ENCODE results near the gene ZEB2. TPM values are rescaled to one million over a fixed set of nuclear protein-coding genes. Genes with fewer than 3 reads are reported as not detected.

ZEB2 gene
- total and polyA plus RNA-seq, 2 of the 8 experiments (the other 6 are each of a cell fraction or from before 2014, with no cell fraction given): 0.38 TPM; not detected in 1

DNA sequence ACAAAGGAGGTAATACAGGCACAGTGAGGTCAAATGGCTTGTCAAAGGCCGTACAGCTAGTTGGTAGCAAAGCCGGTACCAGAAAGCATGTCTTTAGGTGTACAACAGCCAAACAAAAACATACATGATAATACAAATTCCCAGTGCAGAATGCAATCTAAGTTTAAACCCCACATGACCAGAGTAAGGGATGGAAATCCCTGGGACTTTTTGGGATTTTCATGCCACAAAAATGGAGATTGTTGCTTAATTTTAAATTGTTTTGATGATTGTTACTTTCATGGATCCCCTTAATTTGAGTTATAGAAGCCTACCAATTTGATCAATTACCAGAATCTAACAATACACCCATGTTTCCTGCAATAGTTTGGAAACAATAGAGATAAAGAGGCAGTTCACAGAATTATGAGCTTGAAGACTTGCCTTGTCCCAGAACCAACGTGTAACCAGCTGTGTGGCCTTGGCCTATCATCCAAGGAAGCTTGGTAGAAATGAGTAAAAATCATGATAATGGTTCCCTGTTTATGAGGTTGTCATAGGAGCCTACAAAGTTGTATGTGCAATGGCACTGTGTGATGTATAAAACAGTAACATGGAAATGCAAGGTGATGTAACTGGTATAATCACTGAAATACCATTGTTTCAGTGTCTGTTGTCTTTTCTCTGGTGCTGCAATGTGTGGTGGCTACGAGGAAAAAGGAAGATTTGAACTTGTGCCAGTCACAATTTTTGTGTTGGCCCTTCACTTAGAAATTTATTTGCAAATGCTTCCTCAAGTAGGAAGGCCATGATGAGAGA is 85.3 kb downstream of the ZEB2 start:
- H3K4me1 ChIP-seq (replicated peaks in 1 of 4; ENCODE audit: control insufficient read depth in 3 of 4, insufficient read depth in 4 of 4, low read length in 3 of 4): peaks cover 0 to 17% (median 6%) of the 10 kb centered on the region in 4 experiments; a peak in 4 of 7 replicates
- no peak overlapping the region for H3K27ac ChIP-seq (ENCODE audit: low read depth, low read length)
- H4K8ac ChIP-seq (ENCODE audit: extremely low read depth, insufficient read depth, low read length): no peak overlapping the region
- no peaks in the 10 kb centered on the region; a peak in 1 of 8 replicates for H3K36me3 ChIP-seq (ENCODE audit: control insufficient read depth in 2 of 4, insufficient read depth in 4 of 4, low read length in 3 of 4)
- no peak for DNase-seq (ENCODE audit: low read depth in 1 of 2, low spot score in 2 of 2)
- no peaks in the 10 kb centered on the region for H3K9me3 ChIP-seq (ENCODE audit: insufficient read depth in 2 of 2, low read depth in 1 of 2, low read length in 1 of 2)
- no peak overlapping the region for H3K14ac ChIP-seq (ENCODE audit: insufficient read length)
- H3K23ac ChIP-seq (ENCODE audit: insufficient read length): no peak overlapping the region
- no peaks in the 10 kb centered on the region for H3K79me2 ChIP-seq (ENCODE audit: control insufficient read depth in 1 of 2, insufficient read depth in 2 of 2, low read length in 2 of 2)
- no peak overlapping the region for H3K18ac ChIP-seq (ENCODE audit: extremely low read depth, low read length)
- H3K79me1 ChIP-seq (ENCODE audit: low read depth, low read length): no peaks in the 10 kb centered on the region
- H3K4ac ChIP-seq (replicated peaks; ENCODE audit: insufficient read length, low read depth, low read length): no peak overlapping the region
- H3K9ac ChIP-seq (replicated peaks in 1 of 4; ENCODE audit: extremely low read depth in 1 of 4, low read depth in 3 of 4, low read length in 3 of 4): no peak overlapping the region
- no peaks in the 10 kb centered on the region for H3K23me2 ChIP-seq (ENCODE audit: low read depth, low read length)
- H3K4me3 ChIP-seq (ENCODE audit: extremely low read depth in 1 of 4, insufficient read depth in 2 of 4, low read depth in 3 of 4, low read length in 4 of 4): no peak overlapping the region
- H2BK15ac ChIP-seq (ENCODE audit: low read length): no peak overlapping the region
- H2BK120ac ChIP-seq (replicated peaks; ENCODE audit: low read depth, low read length): no peak overlapping the region
- no peak overlapping the region for H3K4me2 ChIP-seq (ENCODE audit: insufficient read depth in 1 of 2, low read depth in 2 of 2, low read length in 2 of 2)
- FAIRE-seq: no peak
- no peak overlapping the region for H2BK12ac ChIP-seq (ENCODE audit: low read depth, low read length)
- H2BK5ac ChIP-seq (ENCODE audit: low read depth, low read length): no peak overlapping the region
- ChIA-PET CTCF (ENCODE audit: partially characterized antibody) (interaction anchor here (1.2 to 3.1 kb wide), 2 partner anchors 15 to 17 kb away, joined by 3 to 9 read pairs; no protein-coding TSS in a partner anchor), POLR2A (ENCODE audit: partially characterized antibody) (no interaction called here)
- H2AK5ac ChIP-seq (ENCODE audit: low read depth, low read length): no peak overlapping the region
- no peaks in the 10 kb centered on the region for H3K27me3 ChIP-seq (replicated peaks in 1 of 4; ENCODE audit: control insufficient read depth in 3 of 4, extremely low read depth in 1 of 4, insufficient read depth in 3 of 4, low read length in 3 of 4)
- H3K56ac ChIP-seq (replicated peaks; ENCODE audit: insufficient read length, low read depth, low read length): no peak overlapping the region
- H4K5ac ChIP-seq (ENCODE audit: insufficient read length, low read depth, low read length): no peak overlapping the region
- H4K91ac ChIP-seq (replicated peaks; ENCODE audit: insufficient read length, low read length): no peak overlapping the region
- TF ChIP-seq HDAC6 (IDR thresholded peaks at IDR 0.05; ENCODE audit: low read depth, low read length) (no peak), RFX5 (IDR thresholded peaks at IDR 0.05; ENCODE audit: borderline replicate concordance, low read depth, low read length) (no peak)
- no peaks in the 10 kb centered on the region for H4K20me1 ChIP-seq (replicated peaks in 1 of 2; ENCODE audit: control insufficient read depth in 1 of 2, insufficient read depth in 2 of 2, low read length in 2 of 2)
- H2AFZ ChIP-seq (ENCODE audit: low read length): no peak overlapping the region
- no peak overlapping the region for H2BK20ac ChIP-seq (ENCODE audit: low read length)
- 87% methylated on average over 4 of the region's 4 CpGs; no CpG with 5 or more reads in 1 of the 2 experiments for WGBS, 2 experiments (ENCODE audit: extremely low coverage in 1 of 2, insufficient coverage in 1 of 2, insufficient read length in 1 of 2, insufficient replicate concordance in 2 of 2, low coverage in 1 of 2, low lambda C conversion rate in 2 of 2, missing lambda C conversion rate in 1 of 2)
